KMS-11 (cell line): ENCODE measurements around the gene CCDC73.

Source experiments
- H2AFZ ChIP-seq: fragments of 200-600 bp; sonication (generic); 2 replicates; pipeline ENCODE4 v1.6.1; 2016; ENCODE audit warnings: antibody characterized with exemption, mixed run types, low read depth
- H3K27ac ChIP-seq: fragments of 200-600 bp; sonication (generic); 2 replicates; pipeline ENCODE4 v1.6.1; 2016; ENCODE audit warnings: mild to moderate bottlenecking, mixed run types
- H3K27me3 ChIP-seq: fragments of 200-600 bp; sonication (generic); 2 replicates; pipeline ENCODE4 v1.6.1; 2017; ENCODE audit warnings: mild to moderate bottlenecking, low read depth, mixed run types, moderate library complexity; ENCODE audit not compliant: insufficient read depth
- H3K36me3 ChIP-seq: fragments of 200-600 bp; sonication (generic); 2 replicates; pipeline ENCODE4 v1.6.1; 2017; ENCODE audit warnings: mild to moderate bottlenecking, mixed run types; ENCODE audit not compliant: insufficient read depth
- H3K4me1 ChIP-seq: fragments of 200-600 bp; sonication (generic); 2 replicates; pipeline ENCODE4 v1.6.1; 2016; ENCODE audit warnings: mild to moderate bottlenecking, low read depth, mixed run types; ENCODE audit not compliant: poor library complexity, severe bottlenecking
- H3K4me2 ChIP-seq: fragments of 200-600 bp; sonication (generic); 2 replicates; pipeline ENCODE4 v1.7.0; 2016; ENCODE audit warnings: mild to moderate bottlenecking, mixed run types
- H3K4me3 ChIP-seq: fragments of 200-600 bp; sonication (generic); IDR thresholded peaks from 2 replicates; pipeline ENCODE4 v1.6.1; 2017; ENCODE audit warnings: low read depth, low read length, mixed read lengths; ENCODE audit not compliant: insufficient read depth
- H3K79me2 ChIP-seq: fragments of 200-600 bp; sonication (generic); 2 replicates; pipeline ENCODE4 v1.6.1; 2016; ENCODE audit warnings: low read depth, mixed run types; ENCODE audit not compliant: insufficient read depth
- H3K9ac ChIP-seq: fragments of 200-600 bp; sonication (generic); 2 replicates; pipeline ENCODE4 v1.6.1; 2016; ENCODE audit warnings: mild to moderate bottlenecking, mixed run types
- H4K20me1 ChIP-seq: fragments of 200-600 bp; sonication (generic); 2 replicates; pipeline ENCODE4 v1.6.1; 2016; ENCODE audit warnings: mild to moderate bottlenecking, mixed run types; ENCODE audit not compliant: insufficient read depth
- TF ChIP-seq, protein P1 (sequence below): fragments of 200-600 bp; sonication (generic); conservative IDR thresholded peaks from 2 replicates; pipeline ENCODE4 v1.6.1; 2017; ENCODE audit warnings: low read depth, mild to moderate bottlenecking, antibody characterized with exemption, low read length, moderate library complexity, mixed read lengths

CCDC73 gene

DNA sequence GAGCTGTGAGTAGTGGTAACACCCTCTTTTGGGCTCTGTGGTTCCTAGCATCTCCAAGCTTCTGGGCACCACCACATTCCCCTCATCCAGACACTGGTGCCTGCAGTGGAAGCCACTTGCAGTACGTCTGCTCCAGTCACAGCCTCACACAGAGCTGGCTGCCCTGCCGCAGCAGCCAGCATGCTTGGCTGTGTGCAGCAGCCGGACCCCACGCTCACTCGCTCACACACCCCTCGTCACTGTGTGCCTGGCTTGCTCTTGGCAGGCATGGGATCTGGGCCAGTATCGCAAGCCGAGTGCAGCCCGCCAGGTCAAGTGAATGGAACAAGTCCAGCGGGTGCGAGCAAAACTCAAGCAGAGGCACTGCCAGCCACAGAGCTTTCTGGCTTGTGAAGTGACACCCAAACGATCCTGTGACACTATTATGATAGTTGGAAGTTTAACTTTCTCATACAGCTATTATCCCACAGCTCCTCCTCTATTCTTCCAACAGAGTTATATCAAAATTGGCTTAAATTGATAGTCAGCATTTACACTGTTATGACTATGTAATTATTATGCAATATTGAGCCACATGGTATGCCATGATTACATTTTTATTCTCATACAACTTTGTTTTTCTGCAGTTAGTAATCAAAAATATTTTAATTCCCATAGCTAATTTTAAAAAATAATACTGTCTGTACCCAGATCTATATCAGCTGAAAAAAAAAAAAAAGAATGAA, 89.0 kb downstream of the CCDC73 start:
- no peaks in the 10 kb centered on the region for H3K79me2 ChIP-seq
- H3K27ac ChIP-seq = no peak overlapping the region
- no peaks in the 10 kb centered on the region for H3K36me3 ChIP-seq
- no peak overlapping the region for H3K9ac ChIP-seq
- no peaks in the 10 kb centered on the region for H3K27me3 ChIP-seq
- H4K20me1 ChIP-seq = no peaks in the 10 kb centered on the region
- H3K4me1 ChIP-seq = peaks cover 7% of the 10 kb centered on the region
- H3K4me3 ChIP-seq = no peak overlapping the region
- TF ChIP-seq, protein P1, sequence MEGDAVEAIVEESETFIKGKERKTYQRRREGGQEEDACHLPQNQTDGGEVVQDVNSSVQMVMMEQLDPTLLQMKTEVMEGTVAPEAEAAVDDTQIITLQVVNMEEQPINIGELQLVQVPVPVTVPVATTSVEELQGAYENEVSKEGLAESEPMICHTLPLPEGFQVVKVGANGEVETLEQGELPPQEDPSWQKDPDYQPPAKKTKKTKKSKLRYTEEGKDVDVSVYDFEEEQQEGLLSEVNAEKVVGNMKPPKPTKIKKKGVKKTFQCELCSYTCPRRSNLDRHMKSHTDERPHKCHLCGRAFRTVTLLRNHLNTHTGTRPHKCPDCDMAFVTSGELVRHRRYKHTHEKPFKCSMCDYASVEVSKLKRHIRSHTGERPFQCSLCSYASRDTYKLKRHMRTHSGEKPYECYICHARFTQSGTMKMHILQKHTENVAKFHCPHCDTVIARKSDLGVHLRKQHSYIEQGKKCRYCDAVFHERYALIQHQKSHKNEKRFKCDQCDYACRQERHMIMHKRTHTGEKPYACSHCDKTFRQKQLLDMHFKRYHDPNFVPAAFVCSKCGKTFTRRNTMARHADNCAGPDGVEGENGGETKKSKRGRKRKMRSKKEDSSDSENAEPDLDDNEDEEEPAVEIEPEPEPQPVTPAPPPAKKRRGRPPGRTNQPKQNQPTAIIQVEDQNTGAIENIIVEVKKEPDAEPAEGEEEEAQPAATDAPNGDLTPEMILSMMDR = no peak
- H2AFZ ChIP-seq = no peak overlapping the region
- no peak overlapping the region for H3K4me2 ChIP-seq

DNA sequence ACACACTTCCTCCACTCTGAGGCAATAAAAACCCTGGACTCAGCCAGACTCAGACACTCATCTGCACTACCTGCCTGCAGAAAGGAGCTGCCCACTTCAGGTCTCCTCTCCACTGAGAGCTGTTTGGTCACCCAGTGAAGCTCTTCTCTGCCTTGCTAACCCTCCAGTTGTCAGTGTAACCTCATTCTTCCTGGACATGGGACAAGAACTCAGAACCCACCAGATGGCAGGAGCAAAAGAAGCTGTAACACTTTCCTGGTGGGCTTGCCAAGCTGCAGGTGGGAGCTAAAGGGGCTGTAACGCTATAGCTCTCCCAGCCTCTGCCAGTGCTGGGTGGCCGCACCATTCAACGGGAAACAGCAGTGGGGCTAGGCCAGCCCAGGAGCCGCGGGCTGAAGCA, 89.7 kb downstream of the CCDC73 start:
- Histone ChIP-seq H3K9ac (no peak overlapping the region), H3K4me1 (peaks cover 7% of the 10 kb centered on the region), H3K27me3 (no peaks in the 10 kb centered on the region), H4K20me1 (no peaks in the 10 kb centered on the region), H3K4me2 (no peak overlapping the region), H3K36me3 (no peaks in the 10 kb centered on the region), H3K4me3 (no peak overlapping the region), H2AFZ (no peak overlapping the region), H3K79me2 (no peaks in the 10 kb centered on the region), H3K27ac (no peak overlapping the region)
- TF ChIP-seq, protein P1 = no peak

DNA sequence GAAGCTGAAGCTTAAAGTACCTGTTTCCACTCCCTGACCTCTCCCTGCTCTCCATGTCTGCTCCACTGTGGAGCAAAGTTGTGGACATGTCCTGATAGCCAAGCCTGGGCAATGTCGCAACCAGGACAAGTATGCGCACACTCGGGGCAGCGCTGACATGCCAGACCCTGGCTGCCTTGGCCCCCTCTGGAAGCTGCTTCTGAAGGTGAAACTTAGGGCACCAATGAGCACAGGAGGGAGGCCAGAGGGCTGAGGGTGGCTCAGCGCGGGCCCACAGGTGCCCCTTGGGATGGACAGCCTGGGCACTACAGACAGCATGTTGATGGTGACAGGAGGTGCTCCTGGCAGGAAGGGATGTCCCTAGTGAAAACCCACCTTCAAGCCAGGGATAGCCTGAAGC, 90.2 kb downstream of the CCDC73 start:
- TF ChIP-seq, protein P1 = no peak
- Histone ChIP-seq H3K27ac (no peak overlapping the region), H3K4me2 (no peak overlapping the region), H3K79me2 (no peaks in the 10 kb centered on the region), H3K9ac (no peak overlapping the region), H3K36me3 (no peaks in the 10 kb centered on the region), H3K4me3 (no peak overlapping the region), H4K20me1 (no peaks in the 10 kb centered on the region), H2AFZ (no peak overlapping the region), H3K4me1 (peaks cover 7% of the 10 kb centered on the region), H3K27me3 (no peaks in the 10 kb centered on the region)

DNA sequence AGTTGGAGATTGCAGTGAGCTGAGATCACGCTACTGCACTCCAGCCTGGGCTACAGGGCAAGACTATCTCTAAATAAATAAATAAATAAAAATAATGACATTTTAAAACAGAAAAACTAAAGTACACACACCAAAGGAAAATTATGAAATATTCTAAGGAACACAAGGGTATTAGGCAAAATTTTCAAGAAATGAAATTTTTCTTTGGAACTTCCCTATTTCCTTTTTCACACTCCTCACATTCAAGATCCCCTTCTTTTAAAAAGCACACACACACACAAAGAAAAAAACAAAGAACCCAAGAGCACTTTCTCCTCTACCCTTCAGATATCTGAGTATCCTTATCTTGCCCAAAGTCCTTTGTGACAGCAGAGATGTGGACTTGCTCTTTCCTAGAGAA, 92.8 kb downstream of the CCDC73 start:
- H2AFZ ChIP-seq = no peak overlapping the region

More for the DNA sequence above, 92.8 kb downstream of the CCDC73 start:
- H3K9ac ChIP-seq = no peak overlapping the region
- no peaks in the 10 kb centered on the region for H3K4me1 ChIP-seq
- H3K4me3 ChIP-seq = no peak overlapping the region
- H3K27me3 ChIP-seq = no peaks in the 10 kb centered on the region
- no peak overlapping the region for H3K4me2 ChIP-seq
- no peaks in the 10 kb centered on the region for H3K36me3 ChIP-seq
- no peaks in the 10 kb centered on the region for H4K20me1 ChIP-seq
- no peaks in the 10 kb centered on the region for H3K79me2 ChIP-seq
- H3K27ac ChIP-seq = no peak overlapping the region
- TF ChIP-seq, protein P1 = no peak
